ENCODE results near the gene IARS2.
"Not testable (repeated sequence)": the region's sequence is repeated elsewhere in the genome, so short reads cannot be mapped to it uniquely, and the experiment has no call there.

Gene IARS2

GRCh38 chr1:220113136-220113695 is 19.3 kb downstream of the IARS2 start:
- DNase-seq (ENCODE audit: low spot score), result peak; percentile 35

DNA sequence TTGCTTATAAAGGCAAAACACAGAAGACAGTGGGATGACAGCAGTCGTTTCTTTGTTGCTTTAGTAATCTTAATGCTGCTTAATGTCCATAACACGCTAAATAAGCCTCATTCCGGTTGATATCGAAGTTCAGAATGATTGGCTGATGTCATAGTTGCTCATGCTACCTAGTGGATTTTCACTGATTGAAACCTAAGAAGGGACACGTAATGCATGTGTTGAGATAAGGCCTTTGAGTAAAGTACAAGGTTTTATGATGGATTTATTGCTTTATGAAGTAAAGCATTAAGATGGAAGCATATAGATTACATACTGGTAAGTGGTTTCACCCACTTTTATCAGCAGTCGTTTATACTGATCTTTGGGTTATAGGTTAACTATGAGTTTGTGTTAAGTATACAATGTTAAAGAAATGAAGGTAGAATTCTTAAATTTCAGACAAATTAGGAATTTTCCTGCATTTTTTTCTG is 25.1 kb downstream of the IARS2 start:
- no peak for DNase-seq (ENCODE audit: low spot score)

- DNase-seq (ENCODE audit: low spot score), result no peak
Measured at GRCh38 chr1:220121791-220122530, 28.0 kb downstream of the IARS2 start.

GRCh38 chr1:220123066-220123465 is 29.1 kb downstream of the IARS2 start:
- DNase-seq (ENCODE audit: low spot score), result no peak

DNA sequence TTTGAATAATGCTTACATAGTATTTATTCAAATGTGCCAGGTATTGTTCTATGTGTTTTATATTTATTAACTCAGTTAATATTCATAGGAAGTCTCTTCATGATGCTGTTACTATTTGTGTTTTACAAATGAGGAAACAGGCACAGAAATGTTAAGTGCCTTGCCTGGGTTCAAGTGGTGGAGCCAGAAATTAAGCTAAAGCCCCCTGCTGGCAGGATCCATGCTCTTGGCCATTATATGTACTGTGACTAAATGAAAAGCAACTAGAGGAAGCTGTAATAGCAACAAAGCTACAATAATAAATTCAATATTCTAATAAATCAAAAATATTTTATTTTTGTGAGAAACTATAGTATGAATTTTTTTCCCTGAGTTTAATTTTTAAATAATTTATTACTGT is 30.0 kb downstream of the IARS2 start:
- DNase-seq (ENCODE audit: low spot score), result no peak

GRCh38 chr1:220124542-220124941 is 30.6 kb downstream of the IARS2 start:
- DNase-seq (ENCODE audit: low spot score), result peak; percentile 70

DNA sequence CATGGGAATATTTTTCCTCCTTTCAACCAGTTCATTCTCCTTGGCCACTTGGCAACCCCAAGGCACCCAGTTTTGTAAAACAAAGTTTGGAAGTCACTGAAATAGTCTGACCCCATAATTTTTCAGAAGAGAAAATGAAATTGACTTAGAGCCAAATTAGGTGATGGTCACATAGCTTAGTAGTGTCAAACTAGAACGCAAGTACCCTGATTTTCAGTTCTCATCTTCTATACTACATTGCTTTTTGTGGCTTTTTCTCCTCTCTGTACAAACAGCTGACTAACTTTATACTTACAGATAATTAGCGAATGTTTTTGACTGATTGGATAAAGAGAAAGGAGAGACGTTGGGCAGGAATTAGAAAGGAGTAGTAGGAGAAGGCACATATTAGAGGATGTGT is 33.1 kb downstream of the IARS2 start:
- DNase-seq (ENCODE audit: low spot score), result no peak

DNA sequence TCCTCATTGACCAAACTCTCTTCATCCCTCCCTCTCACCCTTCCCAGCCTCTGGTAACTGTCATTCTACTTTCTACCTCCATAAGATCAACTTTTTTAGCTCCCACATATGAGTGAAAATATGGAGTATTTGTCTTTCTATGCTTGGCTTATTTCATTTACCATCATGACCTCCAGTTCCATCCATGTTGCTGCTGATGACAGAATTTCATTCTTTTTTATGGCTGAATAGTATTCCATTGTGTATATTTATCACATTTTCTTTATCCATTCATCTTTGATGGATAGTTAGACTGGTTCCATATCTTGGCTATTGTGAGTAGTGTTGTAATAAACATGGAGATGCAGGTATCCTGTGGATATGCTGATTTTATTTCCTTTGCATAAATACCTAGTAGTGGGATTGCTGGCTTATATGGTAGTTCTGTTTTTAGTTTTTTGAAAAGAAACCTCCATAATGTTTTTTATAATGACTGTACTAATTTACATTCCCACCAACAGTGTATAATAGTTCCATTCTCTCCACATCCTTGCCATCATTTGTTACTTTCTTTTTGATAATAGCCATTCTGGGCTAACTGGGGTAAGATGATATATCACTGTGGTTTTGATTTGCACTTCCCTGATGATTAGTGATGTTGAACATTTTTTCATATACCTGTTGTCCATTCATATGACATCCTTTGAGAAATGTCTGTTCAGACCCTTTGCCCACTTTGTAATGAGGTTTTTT is 35.7 kb downstream of the IARS2 start:
- no peak for DNase-seq (ENCODE audit: low spot score)

DNA sequence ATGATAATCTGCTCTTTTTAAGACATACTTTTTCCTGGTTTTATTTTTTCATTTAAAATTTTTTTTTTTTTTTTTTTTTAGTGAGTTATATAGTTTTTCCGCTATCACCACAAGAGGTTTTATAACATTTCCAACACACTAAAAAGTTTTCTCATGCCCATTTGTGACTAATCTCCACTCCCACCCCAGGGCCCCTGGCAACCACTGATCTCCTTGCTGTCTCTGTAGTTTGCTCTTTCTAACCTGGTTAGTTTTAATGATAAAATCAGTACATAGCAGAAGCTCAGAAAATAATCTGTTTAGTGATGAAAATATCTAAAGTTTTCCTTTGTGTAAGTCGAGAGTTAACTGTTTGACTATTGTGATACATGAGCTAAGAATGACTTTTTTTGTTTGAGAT is 41.8 kb downstream of the IARS2 start:
- DNase-seq (ENCODE audit: low spot score), result no peak

DNA sequence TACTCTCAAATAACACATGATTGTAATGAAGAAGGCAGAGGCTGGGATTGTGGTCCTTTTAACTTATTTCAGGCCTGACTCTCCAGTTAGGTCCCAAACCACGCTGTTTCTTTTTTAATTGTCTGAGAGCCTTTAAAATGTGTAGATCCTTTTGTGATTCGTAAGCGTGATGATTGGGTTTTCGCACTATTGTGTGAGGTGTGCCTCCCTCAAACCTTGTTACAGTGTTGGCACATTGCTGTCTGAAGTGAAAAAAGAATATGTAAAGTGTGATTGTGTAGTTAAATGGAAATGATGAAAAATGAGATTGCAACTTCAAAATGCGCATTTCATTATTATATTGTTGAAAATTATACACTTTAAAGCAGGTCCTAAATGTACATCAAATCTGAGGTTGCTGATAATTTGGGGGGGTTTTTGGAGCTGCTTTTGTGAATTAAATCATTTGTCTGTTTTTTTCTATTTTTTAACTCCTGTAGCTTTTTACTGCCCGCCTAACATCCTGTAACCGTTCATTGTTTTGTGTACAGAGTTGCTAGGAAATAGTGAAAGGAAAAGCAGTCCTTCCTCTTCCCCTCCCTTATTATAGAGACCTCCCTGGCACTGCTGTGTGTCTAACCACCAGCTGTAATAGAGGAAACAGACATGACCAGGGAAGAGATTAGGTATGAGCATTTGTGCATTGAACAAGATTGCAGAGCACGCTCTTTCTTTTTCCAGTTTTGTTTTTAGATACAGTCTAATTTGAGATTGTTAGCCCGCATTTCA is 43.3 kb downstream of the IARS2 start:
- no peak for DNase-seq (ENCODE audit: low spot score)

GRCh38 chr1:220139966-220140365 is 46.0 kb downstream of the IARS2 start:
- no peak for DNase-seq (ENCODE audit: low spot score)

DNA sequence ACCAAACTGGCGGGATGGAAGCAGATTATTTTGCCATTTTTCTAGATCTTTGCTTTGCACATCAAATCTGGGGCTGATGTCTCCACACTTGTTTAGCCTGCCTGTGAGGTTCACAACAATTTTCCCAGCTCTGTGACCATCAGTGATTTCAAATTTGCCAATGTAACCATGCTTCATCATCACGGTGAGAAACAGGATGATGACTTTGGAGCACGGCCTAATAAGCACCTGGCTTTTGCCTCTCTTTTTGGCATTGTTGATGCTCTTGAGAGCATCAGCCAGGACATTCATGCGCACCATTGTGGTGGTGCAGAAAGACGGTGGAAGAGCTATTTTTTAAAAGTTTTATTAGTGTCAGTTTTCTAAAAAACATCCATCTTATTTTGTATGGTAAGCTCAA is 50.1 kb downstream of the IARS2 start:
- no peak for DNase-seq (ENCODE audit: low spot score)

DNA sequence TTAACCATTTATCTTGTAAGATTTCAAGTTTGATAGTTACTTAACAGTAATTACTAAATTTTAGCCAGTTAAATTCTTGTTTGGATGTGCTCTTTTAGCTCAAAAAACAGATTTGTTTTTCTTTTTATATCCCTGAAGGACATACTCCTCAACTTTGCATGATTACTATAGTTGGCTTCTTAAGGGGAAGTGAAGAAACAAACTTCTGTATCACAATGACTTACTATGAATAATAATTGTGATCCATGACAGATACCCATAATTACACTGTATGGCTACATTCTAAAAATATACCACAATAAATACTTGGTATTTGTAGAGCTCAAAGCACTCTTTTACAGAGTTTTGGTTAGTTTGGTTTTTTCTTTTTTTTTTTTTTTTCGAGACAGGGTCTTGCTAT is 55.8 kb downstream of the IARS2 start:
- no peak for DNase-seq (ENCODE audit: low spot score)

DNA sequence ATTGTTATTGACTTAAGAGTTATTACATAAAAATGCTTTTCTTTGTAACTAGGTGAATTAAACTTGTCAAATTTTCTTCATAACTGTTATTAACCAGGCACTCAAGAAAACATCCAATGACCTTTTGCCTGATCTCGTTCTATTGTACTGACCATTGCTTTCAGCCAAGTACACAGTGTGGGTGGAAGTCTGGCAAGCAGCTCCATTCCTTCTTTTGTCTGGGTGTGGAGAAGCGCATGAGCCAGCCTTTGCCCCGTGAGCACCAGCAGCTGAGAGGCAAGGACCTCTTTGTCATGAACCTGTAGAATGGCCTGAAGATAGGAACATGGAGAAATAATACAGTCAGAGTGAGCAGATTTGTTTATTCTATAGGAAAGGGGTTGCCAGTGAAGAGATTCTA is 57.5 kb downstream of the IARS2 start:
- peak; percentile 52 for DNase-seq (ENCODE audit: low spot score)

DNA sequence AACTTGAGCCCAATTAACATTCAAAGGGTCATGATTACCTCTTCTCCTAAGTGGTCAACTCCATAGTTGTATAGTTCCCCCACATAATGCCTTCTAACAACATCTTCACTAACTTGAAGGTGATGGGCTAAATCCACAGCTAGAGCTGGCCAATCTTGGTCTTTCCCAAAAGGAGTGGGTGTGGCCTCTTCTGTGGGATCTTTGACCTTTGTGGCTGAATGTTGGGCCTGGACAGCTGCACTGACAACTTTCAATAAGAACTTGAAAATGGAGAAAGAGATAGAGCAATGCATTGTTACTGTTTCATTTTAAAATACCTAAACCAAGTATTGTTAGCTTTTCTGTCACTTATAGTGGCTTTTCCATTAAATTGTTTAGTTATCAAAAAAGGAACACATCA is 59.2 kb downstream of the IARS2 start:
- no peak for DNase-seq (ENCODE audit: low spot score)

- no peak for DNase-seq (ENCODE audit: low spot score)
Measured at GRCh38 chr1:220156620-220157146, 62.8 kb downstream of the IARS2 start.

DNA sequence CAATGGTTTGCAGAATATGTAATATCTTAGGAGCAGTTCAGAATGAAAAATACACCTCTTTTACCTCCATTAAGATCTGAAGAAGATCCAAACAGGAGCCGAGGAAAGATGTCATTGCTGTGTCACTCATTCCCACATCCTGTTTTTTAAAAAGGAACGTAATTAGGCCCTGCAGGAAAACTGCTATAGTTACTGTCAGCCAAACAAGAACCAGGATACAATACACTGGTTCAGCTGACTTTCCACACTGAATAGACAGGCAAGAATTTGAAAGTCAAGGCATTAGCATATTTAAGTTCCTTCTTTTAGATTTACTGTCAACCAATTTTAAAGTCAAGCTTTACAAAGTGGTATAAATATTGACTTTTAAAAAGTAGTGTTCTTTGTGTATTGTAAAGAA is 63.8 kb downstream of the IARS2 start:
- DNase-seq (ENCODE audit: low spot score), result no peak

DNA sequence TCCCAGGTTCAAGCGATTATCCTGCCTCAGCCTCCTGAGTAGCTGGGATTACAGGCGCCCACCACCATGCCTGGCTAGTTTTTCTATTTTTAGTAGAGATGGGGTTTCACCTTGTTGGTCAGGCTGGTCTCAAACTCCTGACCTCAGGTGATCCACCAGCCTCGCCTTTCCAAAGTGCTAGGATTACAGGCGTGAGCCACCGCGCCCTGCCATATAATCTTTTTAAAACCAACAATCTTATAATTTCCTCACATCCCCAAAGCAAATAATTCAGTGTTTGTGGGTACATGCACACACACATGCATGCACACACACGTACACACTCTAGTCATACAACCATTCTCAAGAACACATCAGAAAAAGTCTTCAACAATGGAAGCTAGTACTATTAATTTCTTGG is 64.6 kb downstream of the IARS2 start:
- DNase-seq (ENCODE audit: low spot score), result not testable (repeated sequence)

- DNase-seq (ENCODE audit: low spot score), result no peak
Measured at GRCh38 chr1:220159041-220159440, 65.1 kb downstream of the IARS2 start.

DNA sequence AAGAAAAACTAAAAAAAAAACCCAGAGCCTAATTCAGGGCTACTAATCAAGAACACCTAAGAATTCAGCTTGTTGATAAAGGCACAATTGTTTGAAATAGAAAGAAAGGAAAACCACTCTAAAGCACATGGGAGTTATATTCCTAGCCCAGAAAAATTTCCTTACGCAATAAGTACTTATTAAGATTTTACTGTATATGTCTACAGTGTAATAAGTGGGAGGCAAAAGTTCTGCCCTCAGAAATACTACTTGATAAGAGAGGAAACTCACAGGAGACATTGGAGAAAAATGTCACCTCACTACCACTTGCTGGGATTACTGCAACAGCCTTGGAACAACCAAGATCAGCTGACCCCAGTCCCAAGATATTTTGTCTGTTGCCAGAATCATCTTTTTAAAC is 66.1 kb downstream of the IARS2 start:
- DNase-seq (ENCODE audit: low spot score), result no peak

DNA sequence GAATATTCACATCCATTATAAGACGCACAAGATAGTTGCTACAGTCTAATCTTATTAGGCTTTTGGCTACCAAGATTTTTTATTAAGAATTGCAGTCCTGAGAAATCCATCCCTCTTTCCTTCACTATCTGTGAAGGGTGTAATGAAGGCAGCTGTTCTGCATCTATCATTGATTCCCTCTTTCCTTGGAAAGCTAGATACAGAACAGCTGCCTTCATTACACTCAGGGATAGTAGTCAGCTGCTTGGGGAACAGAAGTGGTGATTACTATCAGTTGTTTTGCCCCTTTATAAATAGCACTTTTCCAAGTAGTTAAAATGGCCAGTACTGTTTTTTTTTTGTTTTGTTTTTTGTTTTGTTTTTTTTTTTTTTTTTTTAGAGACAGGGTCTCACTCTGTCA is 70.2 kb downstream of the IARS2 start:
- DNase-seq (ENCODE audit: low spot score), result no peak

- no peak for DNase-seq (ENCODE audit: low spot score)
Measured at GRCh38 chr1:220164517-220164916, 70.6 kb downstream of the IARS2 start.

Measured in GM03348 (cell line).